NT2/D1 (cell line): Measurements from ENCODE around the gene CDKN2D.
A peak's percentile ranks its signal among the peaks of the same experiment; 100 is the strongest.

ENCODE experiments used
- DNase-seq: peaks from one replicate; pipeline ENCODE4 v3.0.0-alpha.2; 2011; ENCODE audit warnings: low read depth, low spot score
- H3K27me3 ChIP-seq: 2 replicates; pipeline ENCODE4 v1.6.0; 2011; ENCODE audit warnings: mild to moderate bottlenecking; ENCODE audit not compliant: insufficient read length, insufficient read depth
- H3K36me3 ChIP-seq: 2 replicates; pipeline ENCODE4 v1.6.1; 2011; ENCODE audit warnings: mild to moderate bottlenecking, low read length, mixed read lengths; ENCODE audit not compliant: insufficient read depth, insufficient read length
- H3K4me1 ChIP-seq: 2 replicates; pipeline ENCODE4 v1.5.1; 2011; ENCODE audit not compliant: insufficient read depth, insufficient read length
- H3K4me3 ChIP-seq: 2 replicates; pipeline ENCODE4 v1.5.1; 2011; ENCODE audit warnings: low read depth; ENCODE audit not compliant: insufficient read length
- H3K9ac ChIP-seq: 2 replicates; pipeline ENCODE4 v1.6.0; 2011; ENCODE audit warnings: low read depth; ENCODE audit not compliant: insufficient read length
- H3K9me3 ChIP-seq: 2 replicates; pipeline ENCODE4 v1.5.1; 2011; ENCODE audit warnings: mild to moderate bottlenecking, low read length; ENCODE audit not compliant: insufficient read depth
- SUZ12 ChIP-seq: IDR thresholded peaks from 2 replicates; pipeline ENCODE4 v1.6.1; 2011; ENCODE audit not compliant: insufficient read length, insufficient read depth; ENCODE audit errors: extremely low read depth
- YY1 ChIP-seq: IDR thresholded peaks from 2 replicates; pipeline ENCODE4 v1.6.1; 2011; ENCODE audit not compliant: insufficient read length, insufficient read depth
- ZNF274 ChIP-seq: IDR thresholded peaks from 2 replicates; pipeline ENCODE4 v1.6.1; 2011; ENCODE audit warnings: mild to moderate bottlenecking, low read depth, low read length

Gene CDKN2D

DNA sequence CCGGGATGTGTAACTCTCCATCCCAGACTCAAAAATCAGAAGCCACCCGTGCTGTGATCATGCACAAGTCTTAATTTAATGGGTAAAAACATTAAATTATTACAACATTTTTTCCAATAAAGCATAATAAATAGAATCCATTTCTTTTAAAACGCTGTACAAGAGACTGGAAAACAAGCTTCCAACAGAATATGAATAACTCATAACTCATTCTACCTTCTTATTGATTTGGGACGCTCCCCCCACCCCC, 2.4 kb downstream of the CDKN2D start:
- Histone ChIP-seq H3K36me3 (peaks cover 25% of the 10 kb centered on the region), H3K27me3 (peaks cover 7% of the 10 kb centered on the region), H3K4me1 (peaks cover 14% of the 10 kb centered on the region), H3K9me3 (no peaks in the 10 kb centered on the region), H3K9ac (peak overlapping the region; percentile 61), H3K4me3 (peak overlapping the region; percentile 87)
- DNase-seq: no peak
- no peak for TF ChIP-seq YY1
- no peak for TF ChIP-seq ZNF274
- no peak for TF ChIP-seq SUZ12

DNA sequence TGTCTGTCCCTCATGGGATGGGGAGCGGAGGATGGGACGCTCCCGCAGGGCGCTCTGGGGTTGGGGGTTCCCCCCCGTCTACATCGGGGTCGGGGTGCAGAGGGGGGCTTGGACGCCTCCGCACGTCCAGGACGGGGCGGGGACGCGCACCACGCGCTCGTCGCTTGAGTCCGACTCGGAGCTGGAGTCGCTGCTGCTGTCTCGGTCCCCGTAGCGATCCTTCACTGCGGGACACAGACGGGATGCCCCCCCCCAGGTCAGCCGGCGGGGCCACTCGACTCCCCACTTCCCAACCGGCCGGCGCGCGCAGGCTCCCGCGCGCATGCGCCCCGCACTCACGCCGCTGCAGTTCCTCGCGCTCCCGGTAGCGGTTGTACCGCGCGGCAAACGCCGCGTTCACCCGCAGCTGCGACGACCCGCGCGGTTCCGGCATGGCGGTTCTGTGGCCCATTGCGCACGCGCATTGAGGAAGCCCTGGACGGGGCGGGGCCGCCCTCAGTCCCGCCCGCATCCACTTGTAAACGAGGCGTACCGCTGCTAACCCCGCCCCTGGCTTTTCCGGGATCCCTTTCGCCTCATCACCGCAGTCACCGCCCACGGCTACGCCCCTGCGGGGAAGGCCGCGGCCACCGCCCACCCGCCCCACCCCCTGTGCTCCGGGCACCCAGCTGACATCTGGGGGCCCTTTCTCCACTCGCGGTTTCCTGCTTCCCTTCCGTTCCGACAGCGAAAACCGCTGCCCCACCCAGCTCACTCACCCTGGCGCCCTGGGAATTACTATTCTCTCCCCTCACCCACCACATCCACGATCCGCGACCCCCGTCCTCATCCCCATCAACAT, 3.0 kb downstream of the CDKN2D start, which contains the start of gene KRI1:
TSS of gene KRI1 (minus strand) at position 444 of the 841 bp plus-strand sequence. CDS start at position 433, 11 bp downstream.
- DNase-seq: peak; percentile 95
- H3K9me3 ChIP-seq: no peaks in the 10 kb centered on the region
- peaks cover 28% of the 10 kb centered on the region for H3K36me3 ChIP-seq
- H3K4me3 ChIP-seq: peak within 1 kb of the TSS; percentile 87
- TF ChIP-seq YY1: peak; percentile 40
- TF ChIP-seq SUZ12: no peak
- peaks cover 14% of the 10 kb centered on the region for H3K4me1 ChIP-seq
- peaks cover 7% of the 10 kb centered on the region for H3K27me3 ChIP-seq
- peak within 1 kb of the TSS; percentile 99 for H3K9ac ChIP-seq

DNA sequence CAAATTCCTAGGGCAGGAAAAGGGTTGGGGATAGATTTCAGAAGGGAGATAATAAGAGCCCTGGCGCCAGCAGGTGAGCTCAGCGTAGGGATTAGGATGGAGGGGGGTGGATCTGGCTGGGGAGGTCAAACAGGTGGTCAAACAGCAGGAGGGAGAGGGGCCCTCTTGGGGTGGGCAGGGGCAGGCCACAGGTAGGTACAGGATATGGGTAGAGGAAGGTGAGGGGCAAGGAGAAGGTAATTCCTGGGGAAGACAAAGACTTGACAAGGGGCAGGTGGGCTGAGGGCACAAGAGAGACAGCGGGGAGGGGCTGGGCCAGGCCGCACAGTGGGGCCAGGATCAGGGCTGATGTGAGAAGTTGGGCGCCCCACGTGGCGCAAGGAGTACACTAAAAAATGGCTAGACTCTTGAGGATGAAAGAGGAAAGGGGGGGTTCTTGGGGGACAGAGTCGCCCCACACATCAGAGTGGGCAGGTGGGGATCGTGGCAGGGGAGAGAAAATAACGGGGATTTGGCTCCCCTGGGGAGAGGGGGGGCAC, 3.7 kb downstream of the CDKN2D start:
- H3K4me1 ChIP-seq: peaks cover 14% of the 10 kb centered on the region
- no peak for DNase-seq
- H3K36me3 ChIP-seq: peaks cover 35% of the 10 kb centered on the region
- no peak for TF ChIP-seq ZNF274
- no peak for TF ChIP-seq YY1
- TF ChIP-seq SUZ12: no peak
- no peaks in the 10 kb centered on the region for H3K9me3 ChIP-seq
- H3K4me3 ChIP-seq: peak overlapping the region; percentile 87
- H3K27me3 ChIP-seq: peaks cover 7% of the 10 kb centered on the region
- H3K9ac ChIP-seq: peak overlapping the region; percentile 99

DNA sequence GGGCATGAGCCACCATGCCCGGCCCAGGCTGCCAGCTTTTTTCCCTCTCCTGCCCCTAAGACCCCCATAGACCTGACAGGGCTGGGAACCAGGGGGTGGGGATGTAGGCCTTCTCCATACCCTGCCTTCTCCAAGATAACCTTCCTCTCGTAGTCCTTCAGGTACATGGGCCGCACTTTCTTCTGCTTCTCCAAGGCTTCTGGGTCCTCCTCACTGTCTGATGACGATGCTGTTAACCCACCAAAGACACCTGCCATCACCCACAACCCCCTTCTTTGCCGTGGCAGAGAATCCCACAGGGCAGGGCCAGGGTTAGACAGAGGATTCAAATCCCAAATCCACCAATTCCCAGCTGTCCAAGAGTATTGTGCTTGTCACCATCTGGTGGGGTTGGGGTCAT, 6.2 kb downstream of the CDKN2D start:
- H3K27me3 ChIP-seq: peaks cover 7% of the 10 kb centered on the region
- H3K4me3 ChIP-seq: no peak overlapping the region
- peaks cover 59% of the 10 kb centered on the region for H3K36me3 ChIP-seq
- H3K9me3 ChIP-seq: no peaks in the 10 kb centered on the region
- peaks cover 14% of the 10 kb centered on the region for H3K4me1 ChIP-seq
- TF ChIP-seq SUZ12: no peak
- TF ChIP-seq ZNF274: no peak
- H3K9ac ChIP-seq: no peak overlapping the region
- no peak for DNase-seq

DNA sequence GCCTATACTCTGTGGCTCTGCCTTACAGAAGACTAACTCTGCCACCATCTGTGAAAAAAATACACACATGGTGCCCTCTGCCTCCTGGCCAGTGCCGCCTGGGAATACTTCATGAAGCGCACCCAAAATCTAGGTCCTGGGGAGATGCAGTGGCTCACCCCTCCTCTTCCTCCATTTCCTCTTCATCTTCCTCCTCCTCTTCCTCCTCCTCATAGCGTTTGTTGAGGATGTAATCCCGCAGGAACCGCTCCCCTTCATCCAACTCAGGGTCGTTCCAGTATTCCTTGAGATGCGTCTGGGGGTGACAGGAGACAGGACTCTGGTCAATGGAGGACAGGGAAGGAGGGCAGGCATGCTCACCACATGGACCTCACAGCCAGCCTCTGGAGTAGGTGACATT, 8.6 kb downstream of the CDKN2D start:
- peaks cover 73% of the 10 kb centered on the region for H3K36me3 ChIP-seq
- no peaks in the 10 kb centered on the region for H3K27me3 ChIP-seq
- H3K9ac ChIP-seq: no peak overlapping the region
- TF ChIP-seq YY1 (no peak), ZNF274 (no peak), SUZ12 (no peak)
- H3K4me1 ChIP-seq: peaks cover 5% of the 10 kb centered on the region
- H3K9me3 ChIP-seq: no peaks in the 10 kb centered on the region
- no peak for DNase-seq
- H3K4me3 ChIP-seq: no peak overlapping the region

DNA sequence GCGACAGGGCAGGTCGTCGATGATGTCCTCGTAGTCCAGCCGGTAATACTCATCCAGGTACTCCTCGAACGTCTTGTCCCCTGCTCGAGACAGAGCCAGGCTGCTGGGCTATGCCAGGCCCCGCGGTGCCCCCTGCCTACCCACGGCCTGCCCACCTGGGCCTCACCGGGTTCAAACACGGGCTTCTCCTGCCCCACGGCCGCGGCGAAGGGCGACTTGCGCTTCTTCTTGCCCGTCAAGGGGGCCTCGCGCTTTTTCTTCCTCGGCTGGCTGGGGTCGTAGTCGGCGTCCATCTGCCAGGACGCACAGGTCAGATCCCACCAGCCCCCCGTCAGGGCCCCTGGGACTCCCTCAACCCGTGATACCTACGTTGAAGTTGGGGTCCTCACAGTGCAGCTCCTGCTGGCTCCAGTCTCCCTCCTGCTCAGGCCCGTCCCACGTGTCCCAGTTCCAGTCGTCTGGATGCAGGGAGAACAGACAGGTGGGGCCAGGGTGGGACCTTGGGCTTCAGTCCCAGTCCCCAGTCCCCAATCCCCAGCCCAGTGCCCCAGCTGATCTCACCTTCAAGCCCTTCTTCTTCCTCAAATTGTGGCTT, 11.1 kb downstream of the CDKN2D start:
- TF ChIP-seq ZNF274 (no peak), YY1 (no peak), SUZ12 (no peak)
- peaks cover 3% of the 10 kb centered on the region for H3K4me1 ChIP-seq
- H3K9ac ChIP-seq: no peak overlapping the region
- no peaks in the 10 kb centered on the region for H3K9me3 ChIP-seq
- peaks cover 88% of the 10 kb centered on the region for H3K36me3 ChIP-seq
- no peaks in the 10 kb centered on the region for H3K27me3 ChIP-seq
- H3K4me3 ChIP-seq: no peak overlapping the region
- DNase-seq: no peak

DNA sequence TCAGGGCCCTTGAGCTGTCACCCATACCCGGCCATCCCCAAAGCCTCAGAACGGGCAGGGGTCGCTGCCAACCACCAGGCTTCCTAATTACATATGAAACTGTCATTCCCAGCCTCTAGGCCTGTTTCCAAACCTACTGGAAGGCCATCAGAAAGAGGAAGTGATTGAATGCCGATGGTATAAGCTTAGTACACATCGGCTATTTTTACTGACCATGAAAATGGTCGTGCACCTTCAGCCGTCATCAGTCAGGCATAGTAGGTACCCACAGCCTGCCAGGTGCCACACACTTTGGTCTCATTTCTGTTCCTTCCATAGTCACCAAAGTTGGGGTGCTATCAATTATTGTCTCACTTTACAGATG, 13.2 kb downstream of the CDKN2D start:
- peaks cover 6% of the 10 kb centered on the region for H3K4me1 ChIP-seq
- DNase-seq: no peak
- TF ChIP-seq YY1 (no peak), SUZ12 (no peak), ZNF274 (no peak)
- no peak overlapping the region for H3K4me3 ChIP-seq
- H3K9ac ChIP-seq: no peak overlapping the region
- peaks cover 85% of the 10 kb centered on the region for H3K36me3 ChIP-seq
- no peaks in the 10 kb centered on the region for H3K27me3 ChIP-seq
- H3K9me3 ChIP-seq: no peaks in the 10 kb centered on the region
